LNCAP (cell line): ENCODE data around the gene TRUB1.

ENCODE experiments used
- CTCF ChIP-seq: fragments of 450-650 bp; IDR thresholded peaks from 2 replicates; pipeline ENCODE4 v1.5.1; 2017; ENCODE audit warnings: mild to moderate bottlenecking

The TRUB1 gene

GRCh38 chr10:114937962-114938855 is at the start of gene TRUB1:
TRUB1 (plus strand) TSS chr10:114938195; CDS start chr10:114938254, 59 bp downstream.
- TF ChIP-seq CTCF = no peak

GRCh38 chr10:114893251-114893650 is 44.7 kb upstream of the TRUB1 start:
- no peak for TF ChIP-seq CTCF

GRCh38 chr10:114894911-114895310 is 43.1 kb upstream of the TRUB1 start:
- TF ChIP-seq CTCF = no peak

GRCh38 chr10:114897593-114897992 is 40.4 kb upstream of the TRUB1 start:
- TF ChIP-seq CTCF = no peak

GRCh38 chr10:114899982-114900381 is 38.0 kb upstream of the TRUB1 start:
- TF ChIP-seq CTCF = no peak

- no peak for TF ChIP-seq CTCF
Measured at GRCh38 chr10:114900658-114901057, 37.3 kb upstream of the TRUB1 start.

GRCh38 chr10:114902151-114902550 is 35.8 kb upstream of the TRUB1 start:
- no peak for TF ChIP-seq CTCF

- TF ChIP-seq CTCF = no peak
Measured at GRCh38 chr10:114905450-114905849, 32.5 kb upstream of the TRUB1 start.
